ENCODE measurements around the gene LRFN2.

- TF ChIP-seq CTCF (conservative IDR thresholded peaks at IDR 0.05 in 1 of 2, IDR thresholded peaks at IDR 0.05 in 1 of 2; ENCODE audit: extremely low read depth in 1 of 2, insufficient read depth in 1 of 2, low read depth in 1 of 2, low read length in 2 of 2), result no peak
- TF ChIP-seq EZH2 (IDR thresholded peaks at IDR 0.05; ENCODE audit: borderline replicate concordance, low read length), result no peak
These were observed 579 bp downstream of the LRFN2 start for GRCh38 chr6:40586369-40587201.

All from mammary epithelial cell (primary cell).